GM21737 (cell line): ENCODE measurements around the gene RHOF.
A peak's percentile ranks its signal among the peaks of the same experiment; 100 is the strongest.
"Not testable (repeated sequence)": the region's sequence is repeated elsewhere in the genome, so short reads cannot be mapped to it uniquely, and the experiment has no call there.

ENCODE experiments used
- ATAC-seq: cut with Tn5 transposase; IDR thresholded peaks from one replicate; pipeline ENCODE4 v1.9.1; 2021; ENCODE audit warnings: mild to moderate bottlenecking, moderate library complexity; ENCODE audit not compliant: unreplicated experiment

The RHOF gene

GRCh38 chr12:121776190-121777098, 17.0 kb downstream of the RHOF start:
- peak; percentile 47 for ATAC-seq

- no peak for ATAC-seq
Measured at GRCh38 chr12:121775501-121775900, 18.0 kb downstream of the RHOF start.

- no peak for ATAC-seq
Measured at GRCh38 chr12:121774968-121775474, 18.5 kb downstream of the RHOF start.

GRCh38 chr12:121773011-121773777, 20.3 kb downstream of the RHOF start:
- ATAC-seq: peak; percentile 55

GRCh38 chr12:121770813-121771625, 22.5 kb downstream of the RHOF start:
- ATAC-seq: no peak

- ATAC-seq: no peak
Measured at GRCh38 chr12:121770388-121770787, 23.1 kb downstream of the RHOF start.

GRCh38 chr12:121769831-121770301, 23.6 kb downstream of the RHOF start:
- ATAC-seq: no peak

GRCh38 chr12:121769297-121769830, 24.1 kb downstream of the RHOF start:
- no peak for ATAC-seq

GRCh38 chr12:121767525-121768016, 25.9 kb downstream of the RHOF start:
- ATAC-seq: no peak

GRCh38 chr12:121766290-121767039, 27.0 kb downstream of the RHOF start:
- ATAC-seq: no peak

- ATAC-seq: no peak
Measured at GRCh38 chr12:121765573-121765972, 27.9 kb downstream of the RHOF start.

GRCh38 chr12:121764808-121765207, 28.7 kb downstream of the RHOF start:
- ATAC-seq: no peak

- no peak for ATAC-seq
Measured at GRCh38 chr12:121762269-121762668, 31.2 kb downstream of the RHOF start.

GRCh38 chr12:121758536-121758935, 35.0 kb downstream of the RHOF start:
- ATAC-seq: not testable (repeated sequence)

GRCh38 chr12:121755591-121755990, 37.9 kb downstream of the RHOF start:
- ATAC-seq: no peak

GRCh38 chr12:121754836-121755235, 38.7 kb downstream of the RHOF start:
- ATAC-seq: no peak

- no peak for ATAC-seq
Measured at GRCh38 chr12:121753844-121754264, 39.6 kb downstream of the RHOF start.

- ATAC-seq: no peak
Measured at GRCh38 chr12:121751749-121752351, 41.6 kb downstream of the RHOF start.

- ATAC-seq: no peak
Measured at GRCh38 chr12:121751034-121751433, 42.5 kb downstream of the RHOF start.
